Right ventricle myocardium inferior (tissue), 1 donor: ENCODE measurements around the gene FERMT1. TPM values are rescaled to one million over a fixed set of nuclear protein-coding genes. Genes with fewer than 3 reads are reported as not detected.
A peak's percentile ranks its signal among the peaks of the same experiment; 100 is the strongest.

Experiments
- ATAC-seq: fragments of 200-7000 bp; cut with Tn5 transposase; one replicate; pipeline ENCODE4 v1.9.1; 2020; ENCODE audit warnings: mild to moderate bottlenecking, moderate library complexity
- DNase-seq: peaks from one replicate; pipeline ENCODE4 v3.0.0; 2021; ENCODE audit errors: missing footprints
- intact Hi-C: fragments of 100-400 bp; cut with DNase I; formaldehyde crosslinking; loops from one replicate; pipeline ENCODE4 v1.11.0; 2022
- long read RNA-seq: library from polyadenylated mRNA; unstranded; transcript quantifications from one replicate; pipeline ENCODE4 v2.0.0, GENCODE V29; 2021
- total RNA-seq: library from RNA; stranded (reverse); fragmentation: NEBNext Ultra II Directional; extraction: Animal tissue kit (Norgen Biotek cat#: 25700); gene quantifications from one replicate; pipeline ENCODE4 v1.2.1, GENCODE V29; 2021
- donor health status: DM: no; HTN: yes; CAD: no; lungs with severe emphysema.

Gene FERMT1, protein sequence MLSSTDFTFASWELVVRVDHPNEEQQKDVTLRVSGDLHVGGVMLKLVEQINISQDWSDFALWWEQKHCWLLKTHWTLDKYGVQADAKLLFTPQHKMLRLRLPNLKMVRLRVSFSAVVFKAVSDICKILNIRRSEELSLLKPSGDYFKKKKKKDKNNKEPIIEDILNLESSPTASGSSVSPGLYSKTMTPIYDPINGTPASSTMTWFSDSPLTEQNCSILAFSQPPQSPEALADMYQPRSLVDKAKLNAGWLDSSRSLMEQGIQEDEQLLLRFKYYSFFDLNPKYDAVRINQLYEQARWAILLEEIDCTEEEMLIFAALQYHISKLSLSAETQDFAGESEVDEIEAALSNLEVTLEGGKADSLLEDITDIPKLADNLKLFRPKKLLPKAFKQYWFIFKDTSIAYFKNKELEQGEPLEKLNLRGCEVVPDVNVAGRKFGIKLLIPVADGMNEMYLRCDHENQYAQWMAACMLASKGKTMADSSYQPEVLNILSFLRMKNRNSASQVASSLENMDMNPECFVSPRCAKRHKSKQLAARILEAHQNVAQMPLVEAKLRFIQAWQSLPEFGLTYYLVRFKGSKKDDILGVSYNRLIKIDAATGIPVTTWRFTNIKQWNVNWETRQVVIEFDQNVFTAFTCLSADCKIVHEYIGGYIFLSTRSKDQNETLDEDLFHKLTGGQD
- total RNA-seq = 1.5 TPM
- long read RNA-seq, partial matches to known transcripts = 0 of 1 reads
- long read RNA-seq, other reads (novel, unspliced or antisense) = 1 of 1 reads

DNA sequence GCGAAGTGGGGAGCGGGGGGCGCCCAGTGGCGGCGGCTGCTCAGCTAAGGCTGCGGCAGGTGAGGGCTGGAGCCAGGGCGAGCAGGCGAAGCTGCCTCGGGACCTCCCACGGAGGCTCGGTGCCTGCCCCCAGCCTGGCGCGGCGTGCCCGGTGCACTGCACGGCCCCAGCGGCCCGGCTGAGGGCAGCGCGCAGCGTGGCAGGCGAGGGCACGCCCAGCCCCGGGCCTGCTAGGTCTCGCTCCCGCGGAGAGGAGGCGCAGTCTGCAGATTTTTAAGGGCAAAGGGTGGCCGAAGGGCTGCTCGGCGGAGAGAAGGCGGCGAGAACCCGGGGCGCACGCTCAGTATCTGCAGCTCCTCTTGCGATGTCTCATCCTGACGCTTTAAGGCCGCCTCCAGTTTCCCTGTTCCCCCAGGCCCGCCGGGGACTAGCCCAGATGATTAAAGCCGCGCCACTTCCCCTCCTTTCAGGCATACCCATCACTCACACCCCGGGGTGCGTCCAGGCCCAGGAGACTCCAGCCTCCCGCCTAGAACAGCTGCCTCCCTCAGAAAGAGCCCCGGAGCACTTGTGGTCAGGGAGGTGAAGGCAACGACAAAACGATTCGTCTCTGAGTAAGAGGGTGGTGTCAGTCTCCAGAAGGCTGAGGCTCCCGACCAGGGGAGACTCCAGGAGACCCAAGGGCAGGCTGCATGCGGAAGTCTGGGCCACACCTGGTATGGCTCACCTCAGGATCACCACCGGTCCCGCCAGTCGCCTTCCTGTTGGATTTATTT lies at the start of gene FERMT1:
FERMT1 (minus strand) TSS at position 158 of the 776 bp plus-strand sequence. CDS start 3,476 bp downstream, outside the sequence.
- ATAC-seq (peak; percentile 94), DNase-seq (peak; percentile 77)
- intact Hi-C loops = no loop called here

DNA sequence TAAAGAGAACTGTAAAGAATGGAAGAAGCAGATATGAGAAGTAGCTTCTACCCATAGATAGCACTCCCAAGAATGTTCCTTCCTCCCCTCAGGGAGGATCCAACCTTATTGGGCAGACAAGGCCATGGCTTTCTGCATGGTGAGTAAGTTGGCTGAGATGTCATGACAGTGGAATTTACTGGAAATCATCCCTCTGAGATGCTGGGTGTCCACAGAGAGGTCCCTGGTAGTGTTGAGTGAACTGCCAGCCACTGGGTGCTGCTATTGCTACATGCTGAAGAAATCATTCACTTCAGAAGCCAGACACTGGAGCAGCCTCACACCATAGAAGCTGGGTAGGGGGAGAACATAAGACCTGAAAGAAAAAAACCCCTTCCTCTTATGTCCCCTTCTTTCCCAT lies 46.4 kb upstream of the FERMT1 start:
- intact Hi-C loops = no loop called here
- ATAC-seq (no peak), DNase-seq (no peak)

DNA sequence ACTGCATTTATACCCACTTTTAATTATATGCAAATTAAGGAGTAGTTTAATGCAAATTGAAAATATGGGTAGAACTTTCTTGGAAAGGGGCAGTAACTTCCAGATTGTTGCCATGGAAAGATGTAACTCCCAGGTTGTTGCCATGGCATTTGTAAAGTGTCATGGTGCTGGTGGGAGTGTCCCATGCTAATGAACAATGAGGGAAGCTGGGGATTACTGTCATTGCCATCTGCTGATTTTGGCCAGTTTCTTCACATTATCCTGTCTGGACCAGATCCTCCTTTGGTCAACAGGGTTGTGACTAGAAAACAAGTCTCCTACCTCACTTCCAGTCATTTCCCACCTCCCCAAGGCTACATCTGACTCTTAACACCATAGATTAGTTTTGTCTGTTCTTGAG lies 45.4 kb upstream of the FERMT1 start:
- no peak for ATAC-seq
- no peak for DNase-seq
- intact Hi-C loops = no loop called here

DNA sequence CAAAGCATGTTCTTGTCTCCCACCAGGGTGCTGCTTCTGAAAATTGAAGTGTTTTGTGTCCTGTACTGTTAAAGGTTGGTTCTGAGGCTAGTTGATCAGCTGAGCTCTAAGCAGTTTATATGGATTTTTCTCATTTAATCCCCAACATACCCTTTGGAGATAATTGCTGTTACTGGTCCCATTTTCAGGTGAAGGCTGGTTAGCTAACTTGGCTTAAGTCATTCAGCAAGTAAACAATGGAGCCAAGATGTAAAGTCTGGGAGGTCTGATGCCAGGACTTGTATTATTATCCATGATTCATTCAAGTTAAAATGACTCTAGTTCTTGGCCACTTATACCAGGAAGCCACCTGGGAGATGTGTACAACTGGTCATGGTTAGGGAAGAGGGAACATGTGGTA lies 42.5 kb upstream of the FERMT1 start:
- ATAC-seq (no peak), DNase-seq (no peak)
- intact Hi-C loops = no loop called here

DNA sequence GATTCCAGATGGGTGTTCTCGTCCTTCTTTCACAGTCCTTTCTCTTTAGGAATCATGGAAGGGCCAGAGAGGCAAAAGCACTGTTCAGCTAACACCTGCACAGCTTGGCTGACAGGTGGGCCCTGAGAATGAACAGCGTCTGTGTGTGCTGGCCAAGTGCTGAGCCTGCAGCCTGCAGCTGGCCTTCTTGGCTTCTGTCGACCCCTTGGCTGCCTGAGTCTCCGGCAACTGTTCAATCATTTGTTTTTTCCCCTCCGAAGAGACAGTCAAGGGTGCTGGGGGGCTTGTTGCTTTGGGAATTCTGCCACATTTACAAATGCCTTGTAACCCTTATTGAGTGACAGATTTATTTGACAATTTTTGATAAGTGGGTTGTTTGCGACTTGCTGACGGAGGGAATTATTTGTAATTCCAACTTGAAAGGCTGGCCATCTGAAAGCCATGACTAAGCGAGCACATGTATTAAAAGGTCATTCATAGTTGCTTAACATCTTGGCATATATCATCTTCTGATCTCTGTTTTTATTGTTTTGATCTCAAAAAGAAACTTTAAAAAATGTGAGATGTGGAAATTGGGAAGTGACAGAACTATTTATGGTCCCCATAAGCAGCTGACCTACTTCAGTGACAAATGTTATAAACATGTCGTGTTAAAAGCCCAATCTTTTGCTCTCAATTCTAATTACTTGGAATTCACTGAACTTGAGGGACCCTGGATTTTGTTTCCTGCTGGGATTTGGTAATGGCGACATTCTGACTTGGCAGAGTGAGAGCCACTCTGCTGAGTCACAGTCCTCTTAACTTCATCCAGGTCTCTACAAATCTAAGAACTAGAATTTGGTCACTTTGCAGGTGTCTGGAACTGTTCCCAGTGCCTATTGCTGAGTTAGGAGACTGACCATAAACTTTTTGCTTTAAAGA lies 41.9 kb upstream of the FERMT1 start:
- intact Hi-C loops = no loop called here
- ATAC-seq (peak; percentile 65), DNase-seq (peak; percentile 64)

DNA sequence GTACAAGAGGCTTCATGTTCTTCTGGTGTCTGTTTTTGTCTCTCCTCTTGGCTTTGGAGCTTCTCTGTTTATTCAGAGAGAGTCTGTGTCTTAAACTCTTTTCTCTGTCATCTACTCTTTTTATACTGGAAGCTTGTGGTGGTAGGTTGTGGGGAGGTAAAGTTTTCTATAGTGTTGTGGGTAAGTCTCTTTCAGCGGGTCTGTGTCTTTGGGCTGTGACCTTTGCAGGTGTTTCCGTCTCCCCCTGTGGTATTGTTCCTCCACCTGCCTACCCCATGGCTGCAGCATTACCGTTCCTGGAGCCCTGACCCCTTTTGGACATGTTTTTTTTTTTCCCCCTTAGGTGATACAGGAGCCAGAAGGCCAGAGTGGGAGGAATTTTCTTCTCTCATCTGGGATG lies 37.9 kb upstream of the FERMT1 start:
- DNase-seq = no peak
- intact Hi-C loops = no loop called here
- ATAC-seq = no peak

DNA sequence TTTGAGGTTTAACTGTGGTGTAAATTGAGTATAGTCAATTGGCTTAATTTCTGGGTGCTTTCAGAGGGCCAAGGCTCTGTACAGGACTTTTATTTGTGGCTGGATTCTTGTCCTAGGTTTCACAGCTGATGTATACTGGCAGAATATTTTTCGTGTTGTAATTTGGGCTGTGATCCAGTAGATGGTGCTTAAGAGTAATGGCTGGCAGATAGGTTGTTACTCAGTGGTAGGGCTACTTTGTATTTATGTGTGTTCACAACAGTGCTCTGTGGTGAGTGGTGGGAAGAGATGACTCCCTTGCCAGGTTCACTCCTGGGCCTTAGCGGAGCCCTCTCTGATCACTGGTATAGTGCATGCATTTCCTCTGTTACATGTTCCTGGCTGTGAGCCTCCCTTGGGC lies 34.5 kb upstream of the FERMT1 start:
- intact Hi-C loops = no loop called here
- ATAC-seq = no peak

DNA sequence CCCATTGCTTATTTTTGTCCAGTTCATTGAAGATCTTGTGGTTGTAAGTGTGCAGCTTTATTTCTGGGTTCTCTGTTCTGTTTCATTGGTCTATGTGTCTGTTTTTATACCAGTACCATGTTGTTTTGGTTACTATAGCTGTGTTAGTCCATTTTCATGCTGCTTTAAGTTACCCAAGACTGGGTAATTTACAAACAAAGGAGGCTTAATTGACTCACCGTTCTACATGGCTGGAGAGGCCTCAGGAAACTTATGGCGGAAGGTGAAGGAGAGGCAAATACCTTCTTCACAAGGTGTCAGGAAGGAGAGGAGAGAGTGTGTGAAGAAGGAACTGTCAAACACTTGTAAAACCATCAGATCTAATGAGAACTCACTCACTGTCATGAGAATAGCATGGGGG lies 29.9 kb upstream of the FERMT1 start:
- DNase-seq = no peak
- ATAC-seq = no peak
- intact Hi-C loops = no loop called here

More for the DNA sequence above, 34.5 kb upstream of the FERMT1 start:
- DNase-seq = no peak

DNA sequence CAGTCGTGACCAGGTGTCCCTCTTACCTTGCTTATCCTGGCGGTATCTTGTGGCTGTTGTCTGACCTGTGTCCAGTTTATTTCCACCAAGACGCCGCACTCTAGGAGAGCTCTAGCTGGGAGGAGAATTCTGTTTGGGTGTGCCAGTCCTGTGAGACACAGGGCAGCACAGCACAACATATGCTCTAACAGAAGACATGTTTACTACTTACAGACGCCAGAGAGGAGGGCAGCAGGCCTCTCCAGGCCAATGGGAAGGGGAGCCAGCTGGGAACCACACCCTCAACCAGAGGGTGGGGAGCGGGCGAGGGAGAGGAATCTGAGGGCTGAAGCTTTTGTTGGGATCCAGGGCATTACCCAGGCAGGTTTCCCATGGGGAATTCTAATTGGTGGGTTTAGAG lies 25.2 kb upstream of the FERMT1 start:
- no peak for DNase-seq
- ATAC-seq = no peak
- intact Hi-C loops = no loop called here

DNA sequence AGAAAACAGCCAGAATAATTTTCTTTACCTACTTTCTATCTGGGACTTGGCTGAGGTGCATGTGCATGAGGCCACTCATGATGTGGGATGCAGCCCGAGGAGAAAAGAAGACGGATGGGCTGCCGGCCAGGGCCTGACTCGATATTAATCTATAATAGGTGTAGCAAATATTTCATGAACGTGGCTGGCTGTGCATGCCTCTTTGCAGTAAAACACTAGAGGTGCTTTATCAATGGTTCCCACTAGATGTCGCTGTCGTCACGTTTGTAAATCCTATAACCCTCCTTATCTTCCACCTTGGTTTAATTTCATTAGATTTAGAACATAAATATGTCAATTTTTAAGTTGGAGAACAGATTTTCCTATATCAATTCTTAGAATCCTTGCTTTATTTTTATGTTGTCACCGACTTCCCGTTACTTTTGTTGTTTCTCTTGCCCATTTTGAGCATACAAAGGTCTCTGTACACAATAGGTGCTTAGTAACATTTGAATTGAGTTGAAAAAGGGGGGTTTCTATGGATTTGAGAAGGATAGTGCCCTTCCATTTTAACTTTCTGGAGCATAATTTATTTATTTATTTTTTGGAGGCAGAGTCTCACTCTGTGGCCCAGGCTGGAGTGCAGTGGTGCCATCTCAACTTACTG lies 19.6 kb upstream of the FERMT1 start:
- intact Hi-C loops = loop anchor here (5.0 kb wide), 1 partner anchor 1145 kb away; no protein-coding TSS in a partner anchor
- ATAC-seq (peak; percentile 65), DNase-seq (no peak)

DNA sequence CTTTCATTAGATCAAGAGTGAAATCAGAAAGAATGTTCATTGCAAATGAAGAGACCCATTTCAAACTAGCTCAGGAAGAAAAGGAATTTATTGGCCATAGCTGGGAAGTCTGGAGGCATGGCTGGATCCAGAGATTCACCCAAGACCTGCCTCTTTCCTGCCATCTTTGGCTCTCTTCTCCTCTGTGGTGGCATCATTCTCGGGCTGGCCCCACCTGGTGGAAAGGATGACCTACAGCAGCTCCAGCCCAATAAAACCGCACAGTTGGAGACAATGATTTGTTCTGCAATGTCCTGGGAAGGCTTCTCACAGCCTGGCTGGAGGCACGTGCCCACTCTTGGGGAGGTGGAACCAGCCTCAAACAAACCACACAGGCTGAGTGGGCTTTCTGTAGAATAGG lies 18.1 kb upstream of the FERMT1 start:
- no peak for ATAC-seq
- DNase-seq = no peak
- intact Hi-C loops = loop anchor here (5.0 kb wide), 1 partner anchor 1146 kb away; no protein-coding TSS in a partner anchor

DNA sequence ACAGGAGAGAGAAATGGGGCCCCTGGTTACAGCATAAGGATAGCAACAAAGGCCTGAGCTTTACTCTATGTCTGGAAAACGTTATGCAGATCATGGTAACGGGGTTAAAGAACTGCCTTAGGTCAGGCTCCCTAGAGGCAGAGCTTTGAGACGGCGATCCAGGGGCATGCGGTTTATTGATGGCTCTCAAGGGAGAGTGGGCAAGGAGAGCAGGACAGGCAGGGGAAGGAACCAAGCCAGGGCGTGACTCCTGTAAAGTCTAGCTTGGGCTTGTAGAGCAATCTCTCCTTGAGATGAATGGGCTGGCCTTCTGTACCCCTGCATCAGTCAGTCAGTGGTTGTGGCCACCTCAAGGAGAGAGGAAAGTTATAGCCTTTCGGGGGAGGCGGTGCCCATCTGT lies 12.5 kb upstream of the FERMT1 start:
- intact Hi-C loops = no loop called here
- no peak for ATAC-seq
- DNase-seq = no peak

DNA sequence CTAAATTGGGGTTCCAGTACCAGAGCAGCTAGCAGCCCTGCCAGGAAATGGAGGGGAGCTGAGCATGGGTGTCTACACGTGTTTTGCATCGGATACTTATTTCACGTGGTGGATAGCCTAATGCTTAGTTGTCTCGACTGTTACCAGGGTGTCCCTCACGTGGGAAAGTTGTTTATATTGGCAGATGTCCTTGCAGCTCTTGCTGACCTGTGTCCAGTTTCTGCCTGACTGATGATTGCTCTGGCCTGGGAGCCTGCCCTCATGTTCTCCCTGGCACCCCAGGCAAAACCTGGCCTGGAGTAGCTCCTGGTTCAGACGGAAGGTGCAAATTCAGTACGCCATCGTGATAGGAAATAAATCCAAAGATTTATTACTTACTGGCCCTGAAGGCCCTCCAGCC lies 11.8 kb upstream of the FERMT1 start:
- no peak for DNase-seq
- no peak for ATAC-seq
- intact Hi-C loops = no loop called here

DNA sequence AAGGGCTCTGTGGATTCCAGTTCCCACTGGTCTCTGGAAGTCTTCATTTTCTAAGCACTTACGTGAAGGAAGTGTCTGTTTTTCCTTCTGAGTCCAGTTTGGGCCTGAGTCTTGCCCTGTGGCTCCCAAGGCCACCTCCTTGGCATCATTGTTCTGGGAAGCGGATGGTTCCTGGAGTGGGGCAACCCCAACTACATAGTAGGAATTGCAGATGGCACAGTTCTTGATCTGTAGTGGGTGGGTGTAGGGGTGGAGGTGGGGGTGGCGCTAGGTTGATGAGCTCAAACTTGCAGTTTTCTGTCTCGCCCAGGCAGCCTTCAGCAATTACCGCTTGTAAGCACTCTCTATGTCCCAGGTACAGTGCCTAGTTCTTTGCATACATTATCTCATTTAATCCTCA lies 7.2 kb upstream of the FERMT1 start:
- intact Hi-C loops = no loop called here
- DNase-seq (no peak), ATAC-seq (no peak)

DNA sequence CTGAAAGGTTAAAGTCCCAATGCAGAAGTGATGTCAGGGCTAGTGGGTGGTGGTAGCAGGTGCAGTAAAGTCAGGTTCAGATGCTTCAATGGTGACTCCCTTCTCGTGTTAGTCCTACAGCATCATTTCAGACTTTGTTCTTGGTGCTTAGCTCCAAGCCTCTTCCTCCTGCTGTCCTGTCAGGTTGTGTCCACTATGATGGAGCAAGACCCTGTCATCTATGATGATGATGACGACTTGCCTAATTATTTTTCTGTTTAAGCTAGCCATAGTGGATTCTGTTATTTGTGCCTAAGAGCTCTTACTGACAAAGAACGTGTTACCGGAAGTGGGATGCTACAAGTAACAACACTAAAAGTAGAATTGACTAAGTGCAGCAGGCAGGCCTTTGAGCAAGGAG lies 5.0 kb upstream of the FERMT1 start:
- no peak for ATAC-seq
- DNase-seq = no peak
- intact Hi-C loops = no loop called here

DNA sequence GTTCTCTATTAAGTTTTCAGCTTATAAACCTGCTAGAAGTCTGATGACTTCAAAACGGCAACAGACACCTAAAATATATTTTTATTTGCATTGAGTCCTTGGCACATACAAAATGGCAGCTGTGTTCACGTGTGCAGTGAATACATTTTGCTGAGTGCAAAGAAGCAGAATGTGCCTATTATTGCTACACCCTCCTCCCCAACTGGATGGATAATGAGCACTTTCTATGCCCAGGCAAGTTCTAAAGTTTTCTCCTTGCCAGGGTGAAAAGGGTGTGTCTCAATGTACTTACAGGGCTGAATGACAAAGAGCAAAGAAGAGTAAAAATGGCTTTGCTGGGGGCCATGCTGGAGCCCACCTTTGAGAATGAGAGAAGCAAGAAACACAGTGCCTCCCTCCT lies 4.0 kb upstream of the FERMT1 start:
- intact Hi-C loops = no loop called here
- DNase-seq (no peak), ATAC-seq (no peak)

DNA sequence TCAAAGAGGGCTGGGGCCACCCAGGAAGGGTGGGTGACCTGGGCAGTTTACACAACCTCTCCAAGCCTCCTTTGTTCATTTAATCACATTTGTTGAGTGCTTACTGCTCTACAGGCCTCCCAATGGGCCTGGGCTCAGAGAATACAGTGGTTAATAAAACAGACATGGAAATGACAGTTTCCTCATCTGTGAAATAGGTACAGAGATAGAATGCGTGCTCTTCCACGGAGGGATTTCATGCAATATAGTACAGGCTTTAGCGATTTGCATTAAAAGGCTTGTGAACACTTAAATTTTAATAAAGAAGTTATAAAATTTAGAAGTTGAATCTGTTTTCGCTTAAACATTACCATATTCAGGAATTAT lies 802 bp upstream of the FERMT1 start:
- DNase-seq (no peak), ATAC-seq (no peak)
- intact Hi-C loops = no loop called here
